ENCODE results near the gene SLC39A1. TPM values are rescaled to one million over a fixed set of nuclear protein-coding genes. Genes with fewer than 3 reads are reported as not detected.

Gene SLC39A1
- total and polyA plus RNA-seq, 9 of the 15 experiments (the other 6 are each of a cell fraction or from before 2014, with no cell fraction given), result 9.9 to 81.1 (median 62.7) TPM

- TF ChIP-seq MTA3 (IDR thresholded peaks at IDR 0.05; ENCODE audit: borderline replicate concordance), result peak; percentile 38; the same call in 1 of the 2 replicates
Observed at GRCh38 chr1:153977250-153978240, 14.2 kb upstream of the SLC39A1 start, which contains the start of gene JTB (continued).

GRCh38 chr1:153976819-153977249 lies 13.5 kb upstream of the SLC39A1 start:
- peaks cover 13 to 17% of the 10 kb centered on the region in 2 experiments; a peak in 4 of 5 replicates for H3K4me1 ChIP-seq (replicated peaks in 1 of 2; ENCODE audit: control insufficient read depth in 2 of 2, insufficient read depth in 2 of 2, low read length in 2 of 2)
- peaks cover 42% of the 10 kb centered on the region for H3K79me2 ChIP-seq (ENCODE audit: control insufficient read depth, insufficient read depth, low read length)
- ChIA-PET CTCF (ENCODE audit: low intra/inter-chr PET ratio) (no interaction called here), POLR2A (interaction anchor here (0.8 to 7.1 kb wide), 12 partner anchors 9 to 310 kb away, joined by 3 to 104 read pairs (median 7); partner anchors contain the start of genes CREB3L4, CRTC2, DENND4B and RAB13)
- no peak; the same call in 2 of the 3 replicates for ATAC-seq
- peak overlapping the region; percentile 84 for H3K4me3 ChIP-seq
- H2AFZ ChIP-seq (ENCODE audit: low read depth, low read length), result peak overlapping the region; percentile 89
- peak overlapping the region; percentile 91 for H3K27ac ChIP-seq (ENCODE audit: extremely low read depth, low read depth, low read length)
- WGBS (ENCODE audit: insufficient coverage, low coverage, missing lambda C conversion rate), result 1% methylated on average over 13 of the region's 16 CpGs
- peaks cover 37% of the 10 kb centered on the region for H3K36me3 ChIP-seq (ENCODE audit: control insufficient read depth, insufficient read depth, low read length)
- BruUV-seq (replicated peaks), result no TSS peak
- H3K9ac ChIP-seq (ENCODE audit: insufficient read depth in 1 of 2, low read depth in 2 of 2, low read length in 2 of 2), result peak overlapping the region; percentile 98 to 100
- H3K4me2 ChIP-seq (ENCODE audit: insufficient read depth, low read length), result peak overlapping the region; percentile 99
- no peaks in the 10 kb centered on the region for H3K27me3 ChIP-seq (ENCODE audit: control insufficient read depth in 2 of 2, insufficient read depth in 2 of 2, low read length in 2 of 2)
- no peaks in the 10 kb centered on the region for H4K20me1 ChIP-seq (replicated peaks; ENCODE audit: control insufficient read depth, insufficient read depth, low read length)
- H3K9me3 ChIP-seq (replicated peaks; ENCODE audit: control insufficient read depth, insufficient read depth, low read depth, low read length), result no peaks in the 10 kb centered on the region
- FAIRE-seq, result no peak
- H3K9me1 ChIP-seq (ENCODE audit: control insufficient read depth, insufficient read depth, low read length), result no peaks in the 10 kb centered on the region
- peak; percentile 61 to 71 (median 66) for DNase-seq (ENCODE audit: extremely low read depth in 1 of 4, low spot score in 3 of 4)
- intact Hi-C loops (cut with micrococcal nuclease), result no loop called here
- in situ Hi-C loops (cut with MboI), result no loop called here
- TF ChIP-seq MNT (conservative IDR thresholded peaks at IDR 0.05) (peak in 1 of 2 experiments; percentile 53; a peak in 2 of 4 replicates), MYC (IDR thresholded peaks at IDR 0.05; ENCODE audit: low read depth, low read length) (0 out of 2 replicates have a peak, but pooled peaks have one; percentile 32), MYC (CRISPR knock-in tag; IDR thresholded peaks at IDR 0.05; ENCODE audit: borderline replicate concordance, low read depth) (peak; percentile 81; the same call in 1 of the 2 replicates), YY1 (IDR thresholded peaks at IDR 0.05; ENCODE audit: borderline replicate concordance in 1 of 3, control insufficient read depth in 1 of 3, extremely low read depth in 1 of 3, insufficient read depth in 3 of 3, insufficient read length in 1 of 3, insufficient replicate concordance in 2 of 3, low read depth in 1 of 3, low read length in 2 of 3) (peak in 2 of 3 experiments; percentile 28 to 38), SMC3 (conservative IDR thresholded peaks at IDR 0.05; ENCODE audit: insufficient read depth, low read depth, low read length) (0 out of 2 replicates have a peak, but pooled peaks have one; percentile 6), GATA2 (CRISPR knock-in tag; IDR thresholded peaks at IDR 0.05) (peak; percentile 37; the same call in 1 of the 2 replicates), KLF13 (tag; IDR thresholded peaks at IDR 0.05; ENCODE audit: borderline replicate concordance, low read depth) (0 out of 2 replicates have a peak, but pooled peaks have one; percentile 8), ZNF740 (CRISPR knock-in tag; IDR thresholded peaks at IDR 0.05) (no peak), ZNF740 (tag; IDR thresholded peaks at IDR 0.05) (0 out of 4 replicates have a peak, but pooled peaks of 1 of the 2 experiments have one; percentile 45), SP1 (CRISPR knock-in tag; IDR thresholded peaks at IDR 0.05) (peak; percentile 9; the same call in 1 of the 2 replicates), ETS2 (tag; IDR thresholded peaks at IDR 0.05; ENCODE audit: borderline replicate concordance, poor library complexity, severe bottlenecking) (no peak), USF2 (CRISPR knock-in tag; IDR thresholded peaks at IDR 0.05) (no peak)
